ENCODE data around the gene DTWD1.

GRCh38 chr15:49604625-49605409 is 16.0 kb upstream of the DTWD1 start:
- TF ChIP-seq EZH2 (IDR thresholded peaks at IDR 0.05; ENCODE audit: insufficient read depth, poor library complexity, severe bottlenecking) (no peak), EZH2phosphoT487 (IDR thresholded peaks at IDR 0.05; ENCODE audit: insufficient read depth, low read depth) (no peak)
